Vagina (tissue), 2 donors: ENCODE measurements around the gene ANTXR1.

Experiments used
- CTCF ChIP-seq, 3 experiments: fragments of 450-650 bp in 2 of 3; fragments of 200-600 bp in 1 of 3; sonication (generic) in 1 of 3; IDR thresholded peaks; one replicate each; pipeline ENCODE4 v1.5.1; 2017 to 2019; ENCODE audit warnings: antibody characterized with exemption in 3 of 3, mild to moderate bottlenecking in 2 of 3, moderate library complexity in 2 of 3
- POLR2A ChIP-seq, 2 donors: fragments of 450-650 bp; IDR thresholded peaks; one replicate each; pipeline ENCODE4 v1.6.1; 2017; ENCODE audit warnings: antibody characterized with exemption in 2 of 2, mild to moderate bottlenecking in 2 of 2, moderate library complexity in 2 of 2
- POLR2AphosphoS5 ChIP-seq, 2 donors: sonication (generic); formaldehyde crosslinking; IDR thresholded peaks; one replicate each; pipeline ENCODE4 v1.9.0; 2017; ENCODE audit warnings: antibody characterized with exemption in 2 of 2, mild to moderate bottlenecking in 2 of 2, low read depth in 1 of 2; ENCODE audit not compliant: insufficient read depth in 1 of 2

GRCh38 chr2:69092857-69093256 is 79.9 kb downstream of the ANTXR1 start:
- TF ChIP-seq POLR2A (IDR thresholded peaks at IDR 0.05) (no peak), CTCF (IDR thresholded peaks at IDR 0.05) (no peak), POLR2AphosphoS5 (IDR thresholded peaks at IDR 0.05; ENCODE audit: insufficient read depth in 1 of 2, low read depth in 1 of 2) (no peak)
